IPS-18c (cell line): ENCODE results near the gene WIPF2.

ENCODE experiments used
- H3K4me3 ChIP-seq: 2 replicates; pipeline ENCODE4 v1.7.0; 2013; ENCODE audit warnings: low read depth, mild to moderate bottlenecking, low read length, moderate library complexity; ENCODE audit not compliant: insufficient read depth
- H3K9me3 ChIP-seq: one replicate; pipeline ENCODE4 v1.6.1; 2013; ENCODE audit warnings: mild to moderate bottlenecking, low read length, moderate library complexity; ENCODE audit not compliant: control insufficient read depth, insufficient read depth

Gene WIPF2

GRCh38 chr17:40313668-40314583 lies 94.8 kb downstream of the WIPF2 start:
- H3K4me3 ChIP-seq, result no peak overlapping the region

DNA sequence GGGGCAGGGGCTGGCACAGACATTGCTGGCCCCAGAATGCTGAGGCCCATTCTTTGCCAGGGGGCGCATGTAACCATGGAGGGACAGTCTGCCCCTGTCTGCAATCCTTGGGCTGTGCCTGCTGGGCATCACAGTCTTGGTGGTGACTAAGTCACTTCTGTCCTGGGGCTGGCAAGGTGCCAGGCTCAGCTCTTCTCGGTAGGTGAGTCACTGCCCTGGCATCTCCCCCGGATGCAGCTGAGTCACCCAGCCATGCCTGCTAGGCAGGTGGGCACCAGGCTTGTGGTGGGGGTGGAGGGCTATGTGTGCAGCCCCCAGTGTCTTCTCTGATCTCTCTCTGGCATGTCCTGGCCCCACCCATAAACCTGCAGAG lies 95.5 kb downstream of the WIPF2 start:
- H3K9me3 ChIP-seq, result no peaks in the 10 kb centered on the region
- H3K4me3 ChIP-seq, result no peak overlapping the region; the same call in 1 of the 2 replicates

More at GRCh38 chr17:40313668-40314583, 94.8 kb downstream of the WIPF2 start:
- no peaks in the 10 kb centered on the region for H3K9me3 ChIP-seq

DNA sequence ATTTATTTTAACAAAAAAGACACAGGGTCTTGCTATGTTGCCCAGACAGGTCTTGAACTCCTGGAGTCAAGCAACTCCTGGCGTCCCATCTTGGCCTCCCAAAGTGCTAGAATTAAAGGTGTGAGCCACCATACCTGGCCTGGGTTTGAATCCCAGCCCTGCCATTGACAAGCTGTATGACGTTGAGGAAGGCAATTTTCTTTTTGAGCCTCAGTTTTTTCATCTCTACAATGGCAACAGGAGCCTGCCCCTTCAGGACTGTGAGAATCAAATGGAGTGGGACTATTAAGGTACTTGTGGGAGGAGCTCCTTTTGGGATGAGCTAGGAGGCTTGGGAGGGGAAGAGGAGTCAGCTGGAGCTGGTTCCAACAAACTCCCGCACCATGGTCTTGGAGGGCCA lies 96.1 kb downstream of the WIPF2 start:
- no peak overlapping the region for H3K4me3 ChIP-seq
- H3K9me3 ChIP-seq, result no peaks in the 10 kb centered on the region

- H3K4me3 ChIP-seq, result no peak overlapping the region
These were observed 96.8 kb downstream of the WIPF2 start for GRCh38 chr17:40315678-40316570.

GRCh38 chr17:40316571-40317344 lies 97.7 kb downstream of the WIPF2 start:
- Histone ChIP-seq H3K4me3 (peak overlapping the region; percentile 57), H3K9me3 (no peaks in the 10 kb centered on the region)

More at GRCh38 chr17:40315678-40316570, 96.8 kb downstream of the WIPF2 start:
- no peaks in the 10 kb centered on the region for H3K9me3 ChIP-seq

GRCh38 chr17:40317345-40317873 lies 98.3 kb downstream of the WIPF2 start:
- H3K9me3 ChIP-seq, result no peaks in the 10 kb centered on the region
- H3K4me3 ChIP-seq, result peak overlapping the region; percentile 57

- H3K9me3 ChIP-seq, result no peaks in the 10 kb centered on the region
- H3K4me3 ChIP-seq, result peak overlapping the region; percentile 76
These were observed 99.1 kb downstream of the WIPF2 start for GRCh38 chr17:40317880-40318829.

DNA sequence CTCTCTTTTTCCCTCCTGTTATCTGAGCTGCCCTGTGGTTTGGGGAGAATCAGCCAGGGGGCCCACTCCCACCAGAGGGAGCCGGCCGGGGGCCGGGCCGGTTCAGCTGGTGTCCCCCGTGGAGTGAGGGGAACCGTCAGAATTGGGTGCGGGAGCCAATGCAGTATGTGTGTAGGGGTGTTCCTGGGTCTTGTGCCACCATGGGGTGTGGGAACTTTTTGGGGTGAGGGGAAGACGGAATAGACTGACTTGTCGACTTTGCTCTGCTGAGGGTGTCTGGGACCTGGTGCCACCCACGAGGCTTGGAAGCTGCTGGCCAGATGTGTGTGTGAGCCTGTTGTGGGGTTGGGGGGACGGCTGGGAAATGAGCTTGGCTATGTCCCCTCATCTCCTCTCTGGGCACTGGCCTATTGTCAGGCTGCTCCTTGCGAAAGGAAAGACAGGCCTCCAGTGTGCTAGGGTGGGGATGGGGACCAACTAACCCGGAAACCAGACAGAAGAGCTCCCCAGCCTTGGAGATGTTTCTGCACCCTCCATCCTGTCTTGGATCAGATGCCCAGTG lies 99.8 kb downstream of the WIPF2 start:
- H3K9me3 ChIP-seq, result no peaks in the 10 kb centered on the region
- peak overlapping the region; percentile 76 for H3K4me3 ChIP-seq

DNA sequence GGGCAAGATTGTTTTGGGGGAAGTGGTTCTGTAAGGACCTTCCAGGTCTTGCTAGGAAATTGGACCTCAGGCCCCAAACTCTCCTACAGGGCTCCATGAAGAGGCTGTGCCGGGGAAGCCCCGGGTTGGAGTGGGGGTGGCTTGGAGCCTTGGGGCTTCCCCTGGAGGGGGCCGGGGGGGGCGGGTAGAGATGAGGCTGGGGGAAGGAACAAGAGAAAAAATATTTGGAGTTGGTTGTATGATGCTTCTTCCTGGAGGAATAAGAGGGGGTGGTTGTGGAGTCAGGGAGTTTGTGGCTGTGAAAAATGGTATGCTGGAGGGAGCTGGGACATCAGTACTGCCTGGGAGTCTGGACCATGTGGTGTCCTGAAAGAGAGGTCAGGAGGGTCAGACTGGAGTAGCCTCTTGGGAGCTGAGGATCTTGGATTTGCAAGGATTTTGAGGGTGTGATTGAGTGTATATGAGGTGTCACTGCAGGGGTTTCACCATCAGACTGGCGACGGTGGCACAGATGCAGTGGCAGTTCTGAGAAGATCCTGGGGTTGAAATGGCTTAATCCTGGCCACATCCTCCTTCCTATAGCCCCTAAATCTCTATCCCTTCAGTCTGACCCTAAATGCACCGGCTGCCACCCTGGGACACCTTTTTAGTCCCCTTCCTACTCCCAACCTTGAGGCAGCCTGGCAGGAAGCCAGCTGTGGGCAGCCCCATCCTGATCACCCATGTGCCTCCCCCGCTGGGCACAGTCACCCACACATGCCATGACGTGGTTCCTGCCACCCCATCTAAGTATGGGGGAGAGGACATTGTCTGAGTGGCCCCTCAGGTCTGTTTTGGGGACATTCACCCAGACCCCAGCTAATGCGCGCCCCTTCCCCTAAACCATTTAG lies 100.8 kb downstream of the WIPF2 start:
- no peak overlapping the region for H3K4me3 ChIP-seq
- no peaks in the 10 kb centered on the region for H3K9me3 ChIP-seq

DNA sequence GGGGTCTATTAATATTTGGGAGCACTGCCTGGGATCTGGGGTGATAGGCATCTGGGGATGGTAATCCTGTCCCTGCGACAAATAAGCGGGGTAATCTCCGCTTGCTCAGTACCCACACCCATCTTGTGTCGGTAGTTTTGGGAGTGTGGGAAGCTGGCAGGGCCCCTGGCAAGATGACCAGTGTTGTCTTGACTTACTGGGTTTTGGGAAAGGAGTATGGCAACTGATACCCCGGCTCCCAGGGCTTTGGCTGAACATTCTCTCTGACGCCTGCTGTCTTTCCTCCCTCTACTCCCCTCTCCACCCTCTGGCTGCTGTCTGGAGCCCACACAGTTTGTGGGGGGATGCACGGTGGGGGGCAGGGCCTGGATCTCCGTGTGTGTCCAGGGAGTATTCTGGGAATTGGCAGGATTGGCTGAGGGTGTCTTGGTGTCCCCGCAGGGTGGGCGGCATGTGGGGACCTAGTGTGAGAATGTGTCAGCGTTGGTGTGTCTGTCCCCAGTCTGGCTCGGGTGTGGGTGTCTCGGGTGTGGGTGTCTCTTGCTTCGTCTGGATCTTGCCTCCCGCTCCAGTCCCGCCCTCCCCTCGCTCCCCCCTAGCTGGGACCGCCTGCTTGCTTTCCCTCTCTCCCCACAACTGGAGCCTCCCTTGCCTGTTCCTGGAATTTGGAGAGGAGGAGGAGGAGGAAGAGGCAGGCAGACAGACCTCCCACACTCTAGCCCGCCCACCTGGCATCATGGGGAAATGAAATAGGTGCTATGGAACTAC lies 101.8 kb downstream of the WIPF2 start:
- Histone ChIP-seq H3K4me3 (no peak overlapping the region), H3K9me3 (no peaks in the 10 kb centered on the region)

GRCh38 chr17:40321524-40321929 lies 102.4 kb downstream of the WIPF2 start:
- Histone ChIP-seq H3K4me3 (no peak overlapping the region), H3K9me3 (no peaks in the 10 kb centered on the region)

GRCh38 chr17:40321961-40322357 lies 102.9 kb downstream of the WIPF2 start:
- Histone ChIP-seq H3K4me3 (no peak overlapping the region), H3K9me3 (no peaks in the 10 kb centered on the region)

GRCh38 chr17:40322358-40323315 lies 103.5 kb downstream of the WIPF2 start:
- Histone ChIP-seq H3K4me3 (no peak overlapping the region), H3K9me3 (no peaks in the 10 kb centered on the region)
